HCT116 (cell line): Measurements from ENCODE around the gene TMEM247. TPM values are rescaled to one million over a fixed set of nuclear protein-coding genes. Genes with fewer than 3 reads are reported as not detected.

Experiments used
- ATAC-seq: fragments of 200-7000 bp; cut with Tn5 transposase; 2 replicates; pipeline ENCODE4 v1.9.1; 2020; ENCODE audit warnings: mild to moderate bottlenecking, moderate library complexity
- BruUV-seq: library from RNA; stranded (reverse); fragments of 400-500 nt; replicated peaks from 2 replicates; lab custom pipeline; 2021; lab: Mats Ljungman, UMichigan
- CTCF ChIA-PET: fragments of 300-600 bp; sonication (Branson Sonifier 250); formaldehyde crosslinking; loops from one replicate; lab custom pipeline; 2021; ENCODE audit warnings: antibody characterized with exemption; lab: Charles Lee
- POLR2A ChIA-PET: fragments of 300-600, 350-600 bp; sonication (Branson Sonifier 250); formaldehyde crosslinking; loops from one replicate; lab custom pipeline; 2021; ENCODE audit warnings: antibody characterized with exemption; lab: Charles Lee
- RAD21 ChIA-PET, 2 experiments: fragments of 300-600 bp; sonication (Branson Sonifier 250); formaldehyde crosslinking; loops; one replicate each; lab custom pipeline; 2023; ENCODE audit warnings: low total read pairs in 2 of 2; ENCODE audit not compliant: uncharacterized antibody in 2 of 2, unreplicated experiment in 2 of 2, low non-redundant PET in 1 of 2; lab: Charles Lee
- DNase-seq: peaks from one replicate; pipeline ENCODE4 v3.0.0-alpha.2; 2010; ENCODE audit warnings: low read depth, low spot score
- H2AFZ ChIP-seq: fragments of 200-600 bp; shearing (Covaris generic), sonication (generic); 2 replicates; pipeline ENCODE4 v1.6.1; 2017; ENCODE audit warnings: low read depth, mixed run types, mixed read lengths, antibody characterized with exemption, low read length; ENCODE audit not compliant: poor library complexity, severe bottlenecking
- H3K27ac ChIP-seq: 2 replicates; pipeline ENCODE4 v1.5.1; 2012; ENCODE audit warnings: low read depth, low read length
- H3K27me3 ChIP-seq: fragments of 200-600 bp; sonication (generic); 2 replicates; pipeline ENCODE4 v1.6.1; 2016; ENCODE audit warnings: mixed run types, low read length, mixed read lengths; ENCODE audit not compliant: insufficient read depth
- H3K36me3 ChIP-seq, 2 experiments: fragments of 200-500 bp in 1 of 2; fragments of 200-600 bp in 1 of 2; sonication (Bioruptor generic) in 1 of 2; sonication (generic) in 1 of 2; 2 replicates each; pipeline versions ENCODE4 v1.5.1 to v1.6.1; 2014 to 2016; ENCODE audit warnings: low read length in 2 of 2, inconsistent platforms in 1 of 2, mixed read lengths in 1 of 2, mixed run types in 1 of 2; ENCODE audit not compliant: insufficient read depth in 2 of 2, control insufficient read depth in 1 of 2
- H3K4me1 ChIP-seq, 2 experiments: fragments of 200-600 bp in 1 of 2; sonication (generic) in 1 of 2; 2 replicates each; pipeline versions ENCODE4 v1.5.1 to v1.6.1; 2012 to 2017; ENCODE audit warnings: low read length in 2 of 2, inconsistent platforms in 1 of 2, mild to moderate bottlenecking in 1 of 2, mixed read lengths in 1 of 2, mixed run types in 1 of 2, moderate library complexity in 1 of 2; ENCODE audit not compliant: insufficient read depth in 2 of 2, control insufficient read depth in 1 of 2
- H3K4me2 ChIP-seq: fragments of 200-600 bp; sonication (generic); 2 replicates; pipeline ENCODE4 v1.6.1; 2017; ENCODE audit warnings: mixed run types, low read length, mixed read lengths
- H3K4me3 ChIP-seq, 2 experiments: fragments of 200-600 bp in 1 of 2; sonication (generic) in 1 of 2; replicated peaks in 1 of 2; 2 replicates each; pipeline ENCODE4 v1.5.1; 2011 to 2016; ENCODE audit warnings: low read length in 2 of 2, control low read depth in 1 of 2, low read depth in 1 of 2, mild to moderate bottlenecking in 1 of 2, mixed read lengths in 1 of 2, mixed run types in 1 of 2
- H3K79me2 ChIP-seq: fragments of 200-600 bp; sonication (generic); 2 replicates; pipeline ENCODE4 v1.6.1; 2017; ENCODE audit warnings: mild to moderate bottlenecking, mixed run types, low read length, moderate library complexity, mixed read lengths; ENCODE audit not compliant: insufficient read depth
- H3K9ac ChIP-seq: fragments of 200-600 bp; sonication (generic); 2 replicates; pipeline ENCODE4 v1.6.1; 2016; ENCODE audit warnings: low read length, mixed read lengths
- H3K9me2 ChIP-seq: fragments of 200-600 bp; sonication (generic), shearing (Covaris generic); 2 replicates; pipeline ENCODE4 v1.6.1; 2017; ENCODE audit warnings: mixed run types, mild to moderate bottlenecking, moderate library complexity; ENCODE audit not compliant: insufficient read depth
- H3K9me3 ChIP-seq, 2 experiments: fragments of 200-500 bp in 1 of 2; fragments of 200-600 bp in 1 of 2; sonication (Bioruptor generic) in 1 of 2; sonication (generic) in 1 of 2; 2 replicates each; pipeline ENCODE4 v1.6.1; 2014 to 2017; ENCODE audit warnings: low read length in 2 of 2, mixed read lengths in 2 of 2, inconsistent platforms in 1 of 2, low read depth in 1 of 2, mild to moderate bottlenecking in 1 of 2, mixed run types in 1 of 2, moderate library complexity in 1 of 2; ENCODE audit not compliant: control insufficient read depth in 1 of 2, insufficient read depth in 1 of 2
- H4K20me1 ChIP-seq: fragments of 200-600 bp; sonication (generic), shearing (Covaris generic); 2 replicates; pipeline ENCODE4 v1.6.1; 2017; ENCODE audit warnings: mixed run types, mild to moderate bottlenecking, moderate library complexity; ENCODE audit not compliant: insufficient read depth
- ATF3 ChIP-seq: IDR thresholded peaks from 2 replicates; pipeline ENCODE4 v1.6.1; 2012
- CEBPB ChIP-seq: IDR thresholded peaks from 2 replicates; pipeline ENCODE4 v1.6.1; 2012; ENCODE audit warnings: low read depth
- EGR1 ChIP-seq: IDR thresholded peaks from 2 replicates; pipeline ENCODE4 v1.6.1; 2012; ENCODE audit warnings: low read depth
- ELF1 ChIP-seq: IDR thresholded peaks from 2 replicates; pipeline ENCODE4 v1.6.1; 2012; ENCODE audit warnings: low read depth, borderline replicate concordance
- EZH2 ChIP-seq: fragments of 200-600 bp; sonication (generic); IDR thresholded peaks from 2 replicates; pipeline ENCODE4 v1.6.1; 2017; ENCODE audit warnings: antibody characterized with exemption, mixed run types
- EZH2phosphoT487 ChIP-seq: fragments of 200-600 bp; IDR thresholded peaks from 2 replicates; pipeline ENCODE4 v1.6.1; 2018; ENCODE audit warnings: antibody characterized with exemption, borderline replicate concordance
- FOSL1 ChIP-seq: IDR thresholded peaks from 2 replicates; pipeline ENCODE4 v1.6.1; 2012; ENCODE audit warnings: low read depth
- JUND ChIP-seq: IDR thresholded peaks from 2 replicates; pipeline ENCODE4 v1.6.1; 2012
- MAX ChIP-seq: IDR thresholded peaks from 2 replicates; pipeline ENCODE4 v1.6.1; 2012
- POLR2A ChIP-seq: IDR thresholded peaks from 2 replicates; pipeline ENCODE4 v1.7.0; 2011; ENCODE audit warnings: borderline replicate concordance; ENCODE audit not compliant: insufficient read depth, insufficient read length; ENCODE audit errors: extremely low read depth
- POLR2AphosphoS5 ChIP-seq: IDR thresholded peaks from 2 replicates; pipeline ENCODE4 v1.6.1; 2011; ENCODE audit warnings: mild to moderate bottlenecking, low read depth, low read length, moderate library complexity
- REST ChIP-seq: IDR thresholded peaks from 2 replicates; pipeline ENCODE4 v1.6.1; 2012; ENCODE audit warnings: low read depth
- SP1 ChIP-seq: IDR thresholded peaks from 2 replicates; pipeline ENCODE4 v1.6.1; 2012; ENCODE audit warnings: low read depth
- SRF ChIP-seq: IDR thresholded peaks from 2 replicates; pipeline ENCODE4 v1.6.1; 2012; ENCODE audit warnings: low read depth
- TCF7L2 ChIP-seq: IDR thresholded peaks from 2 replicates; pipeline ENCODE4 v1.7.0; 2011; ENCODE audit warnings: borderline replicate concordance, inconsistent platforms; ENCODE audit not compliant: insufficient read depth, insufficient read length; ENCODE audit errors: extremely low read depth
- YY1 ChIP-seq: IDR thresholded peaks from 2 replicates; pipeline ENCODE4 v1.6.1; 2011; ENCODE audit warnings: low read length, low read depth, moderate library complexity, mild to moderate bottlenecking; ENCODE audit not compliant: insufficient replicate concordance; ENCODE audit errors: extremely low read depth
- ZBTB33 ChIP-seq: IDR thresholded peaks from 2 replicates; pipeline ENCODE4 v1.6.1; 2011; ENCODE audit warnings: mild to moderate bottlenecking, low read length, moderate library complexity; ENCODE audit not compliant: insufficient replicate concordance; ENCODE audit errors: extremely low read depth
- ZFX ChIP-seq: fragments of 450-650 bp; IDR thresholded peaks from 2 replicates; pipeline ENCODE4 v1.6.1; 2017
- intact Hi-C: fragments of 100-400 bp; cut with micrococcal nuclease; formaldehyde crosslinking; loops from 2 replicates; pipeline ENCODE4 v1.10.0; 2022
- total RNA-seq: library from RNA; stranded (reverse); gene quantifications from one replicate; pipeline ENCODE4 v1.2.1, GENCODE V29; 2021; ENCODE audit not compliant: unreplicated experiment

The TMEM247 gene
- total RNA-seq, 1 experiment from 2014 or later: not detected

GRCh38 chr2:46519265-46519664, 39.9 kb downstream of the TMEM247 start:
- TF ChIP-seq MAX: no peak
- no peak for TF ChIP-seq TCF7L2
- no peak for TF ChIP-seq FOSL1
- TF ChIP-seq EZH2: no peak
- no peak for TF ChIP-seq REST
- TF ChIP-seq POLR2AphosphoS5: no peak
- no peak for TF ChIP-seq ATF3
- TF ChIP-seq YY1: no peak
- no peak for TF ChIP-seq SP1
- TF ChIP-seq ZBTB33: no peak
- TF ChIP-seq SRF: no peak
- no peak for TF ChIP-seq CEBPB
- TF ChIP-seq ELF1: no peak
- no peak for TF ChIP-seq EGR1
- TF ChIP-seq JUND: no peak
- no peak for TF ChIP-seq EZH2phosphoT487
- no peak for TF ChIP-seq POLR2A
- no peak for TF ChIP-seq ZFX
- Histone ChIP-seq H3K4me2 (no peak overlapping the region), H4K20me1 (no peaks in the 10 kb centered on the region), H3K27me3 (no peaks in the 10 kb centered on the region), H3K36me3 (no peaks in the 10 kb centered on the region), H3K79me2 (no peaks in the 10 kb centered on the region), H2AFZ (no peak overlapping the region), H3K9me3 (peaks cover 4 to 15% of the 10 kb centered on the region in 2 experiments; a peak in 3 of 4 replicates), H3K9ac (no peak overlapping the region), H3K27ac (no peak overlapping the region), H3K9me2 (no peaks in the 10 kb centered on the region), H3K4me1 (peaks cover 0 to 2% of the 10 kb centered on the region in 2 experiments; a peak in 2 of 4 replicates), H3K4me3 (no peak overlapping the region)
- POLR2A ChIA-PET: no interaction called here
- no peak for DNase-seq
- ATAC-seq: no peak
- CTCF ChIA-PET: no interaction called here
- RAD21 ChIA-PET: no interaction called here
- intact Hi-C loops: no loop called here
- BruUV-seq: no TSS peak
